HUES48 (cell line): ENCODE results near the gene FMN2.
"Not testable (repeated sequence)": the region's sequence is repeated elsewhere in the genome, so short reads cannot be mapped to it uniquely, and the experiment has no call there.

ENCODE experiments used
- H3K27ac ChIP-seq: one replicate; pipeline ENCODE4 v1.7.0; 2013; ENCODE audit warnings: low read depth, low read length, inconsistent platforms
- H3K27me3 ChIP-seq: 2 replicates; pipeline ENCODE4 v1.6.1; 2013; ENCODE audit warnings: mild to moderate bottlenecking, low read length; ENCODE audit not compliant: control insufficient read depth, insufficient read depth
- H3K36me3 ChIP-seq: 2 replicates; pipeline ENCODE4 v1.6.1; 2013; ENCODE audit warnings: low read length; ENCODE audit not compliant: control insufficient read depth, insufficient read depth
- H3K4me1 ChIP-seq: 2 replicates; pipeline ENCODE4 v1.6.1; 2013; ENCODE audit warnings: mild to moderate bottlenecking, low read length; ENCODE audit not compliant: control insufficient read depth, insufficient read depth
- H3K4me3 ChIP-seq: 2 replicates; pipeline ENCODE4 v1.5.1; 2013; ENCODE audit warnings: mild to moderate bottlenecking, low read depth, low read length
- H3K9ac ChIP-seq: 2 replicates; pipeline ENCODE4 v1.6.1; 2013; ENCODE audit warnings: mild to moderate bottlenecking, low read depth, low read length, moderate library complexity
- H3K9me3 ChIP-seq: 2 replicates; pipeline ENCODE4 v1.6.1; 2013; ENCODE audit warnings: low read length; ENCODE audit not compliant: control insufficient read depth, insufficient read depth

Gene FMN2

DNA sequence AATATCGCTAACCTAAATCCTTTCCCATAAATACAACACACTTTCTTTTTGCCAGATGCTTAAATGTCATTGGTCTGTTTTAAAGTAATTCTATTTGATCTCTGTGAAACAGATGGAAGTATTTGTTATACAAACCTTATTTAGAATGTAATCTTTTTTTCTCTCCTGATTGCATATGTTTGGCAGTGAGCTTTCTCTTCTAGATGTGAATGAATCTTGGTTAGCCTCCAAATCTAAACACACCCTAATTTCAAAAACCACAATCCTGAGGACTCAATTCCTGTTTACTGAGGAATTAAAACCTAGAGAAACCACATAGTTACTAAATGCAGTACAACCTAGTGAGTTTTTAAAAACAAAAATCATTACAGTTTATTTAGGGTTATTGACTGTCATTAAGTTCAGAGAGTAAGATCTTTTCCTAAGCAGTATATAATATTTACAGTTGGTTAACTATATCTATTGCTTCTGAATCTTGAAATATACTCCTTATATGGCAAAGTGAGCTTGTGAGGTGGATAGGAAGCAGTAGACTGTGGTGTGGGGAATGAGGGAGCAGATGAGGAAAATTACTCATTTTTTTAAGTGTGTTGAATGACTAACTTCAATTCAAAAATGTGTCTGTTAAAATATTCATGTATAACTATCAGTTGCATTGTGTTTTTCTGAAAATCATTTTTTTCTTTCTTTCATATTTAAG lies 218.7 kb downstream of the FMN2 start:
- H3K4me1 ChIP-seq: peaks cover 18% of the 10 kb centered on the region
- H3K9ac ChIP-seq: no peak overlapping the region
- no peak overlapping the region for H3K4me3 ChIP-seq
- H3K36me3 ChIP-seq: no peaks in the 10 kb centered on the region
- H3K27ac ChIP-seq: peak overlapping the region; percentile 16
- no peaks in the 10 kb centered on the region for H3K9me3 ChIP-seq
- H3K27me3 ChIP-seq: no peaks in the 10 kb centered on the region

DNA sequence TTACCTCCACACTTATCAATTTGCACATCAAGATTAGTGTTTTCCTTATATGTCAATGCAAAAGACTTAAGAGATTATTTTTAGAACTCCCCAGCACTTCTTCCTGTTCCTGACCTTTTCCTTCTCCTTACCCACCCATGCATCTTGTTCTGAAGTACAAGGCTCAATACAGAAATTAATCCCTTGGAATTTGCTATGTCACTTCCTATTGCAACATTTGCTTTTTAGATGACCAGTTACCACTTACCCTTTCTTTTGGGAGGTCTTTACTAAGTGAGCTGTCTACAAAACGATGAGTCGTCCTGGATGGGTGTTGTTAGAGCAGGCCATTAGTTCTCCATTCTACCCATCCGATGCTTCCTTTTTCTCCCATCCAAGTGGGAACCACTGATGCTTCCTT lies 221.2 kb downstream of the FMN2 start:
- Histone ChIP-seq H3K9ac (no peak overlapping the region), H3K4me1 (peaks cover 18% of the 10 kb centered on the region), H3K36me3 (no peaks in the 10 kb centered on the region), H3K27ac (no peak overlapping the region), H3K27me3 (no peaks in the 10 kb centered on the region), H3K9me3 (no peaks in the 10 kb centered on the region), H3K4me3 (no peak overlapping the region)

DNA sequence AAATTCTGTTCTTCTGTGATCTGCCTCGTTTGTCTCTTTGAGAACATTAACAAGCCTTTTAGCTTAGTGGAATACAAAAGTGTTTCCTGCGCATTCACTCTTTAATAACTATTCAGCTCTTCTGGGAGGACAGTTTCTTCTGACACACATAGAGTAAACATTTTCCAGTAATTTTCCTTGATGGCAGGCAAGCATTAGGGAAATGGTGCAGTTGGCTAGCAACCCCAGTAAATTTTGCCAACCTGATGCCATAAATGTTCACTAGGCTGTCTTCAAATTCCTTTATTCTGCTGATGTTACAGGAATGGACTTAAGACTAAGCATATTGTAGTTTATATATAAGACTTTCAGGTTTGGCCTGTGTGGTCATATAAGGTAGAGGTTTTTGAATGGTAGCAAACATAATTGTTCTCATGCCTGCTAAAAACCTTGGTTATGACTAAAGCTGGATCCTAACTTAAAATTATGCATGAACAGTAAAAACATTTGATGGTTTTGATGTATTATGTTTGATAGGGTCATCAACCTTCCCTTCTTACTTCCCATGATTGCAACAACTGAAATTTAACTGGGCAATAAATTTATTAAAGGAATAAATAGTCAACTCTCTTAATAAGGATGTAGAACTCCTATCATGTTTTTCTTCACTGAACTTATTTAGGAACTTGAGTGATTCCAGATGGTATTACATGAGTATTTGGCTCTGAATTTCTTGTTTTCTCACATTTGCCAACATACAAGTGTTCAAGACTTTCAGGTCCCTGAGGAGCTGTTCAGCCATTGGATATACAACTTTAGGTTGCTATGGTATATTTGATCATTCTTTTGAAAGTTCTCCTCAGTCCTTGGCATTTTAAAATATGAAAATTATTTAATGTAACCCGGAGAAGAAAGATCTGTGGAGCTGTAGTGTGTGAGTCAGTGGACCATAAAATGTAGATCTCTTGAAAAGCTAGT lies 223.4 kb downstream of the FMN2 start:
- Histone ChIP-seq H3K4me3 (no peak overlapping the region), H3K27me3 (no peaks in the 10 kb centered on the region), H3K4me1 (peaks cover 18% of the 10 kb centered on the region), H3K27ac (no peak overlapping the region), H3K9me3 (no peaks in the 10 kb centered on the region), H3K36me3 (no peaks in the 10 kb centered on the region), H3K9ac (no peak overlapping the region)

DNA sequence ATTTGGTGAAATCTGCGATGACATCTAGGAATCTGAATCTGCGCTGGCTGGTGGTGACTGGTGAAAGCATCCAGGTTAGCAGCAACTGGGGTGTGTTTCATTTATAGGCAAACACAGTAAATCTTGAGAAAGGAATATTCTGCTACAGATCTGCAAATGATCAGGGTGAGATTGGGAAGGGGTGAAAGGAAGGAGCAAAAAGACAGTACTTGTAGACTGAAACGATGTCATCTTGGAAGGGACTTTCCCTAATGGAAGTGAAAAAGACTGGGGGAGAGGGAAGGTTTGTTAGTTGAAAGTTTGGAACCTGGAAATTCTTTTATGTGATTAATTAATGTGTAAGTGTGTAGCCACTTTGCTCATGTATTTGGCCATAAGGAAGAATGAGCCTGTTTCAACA lies 228.3 kb downstream of the FMN2 start:
- no peak overlapping the region for H3K4me3 ChIP-seq

DNA sequence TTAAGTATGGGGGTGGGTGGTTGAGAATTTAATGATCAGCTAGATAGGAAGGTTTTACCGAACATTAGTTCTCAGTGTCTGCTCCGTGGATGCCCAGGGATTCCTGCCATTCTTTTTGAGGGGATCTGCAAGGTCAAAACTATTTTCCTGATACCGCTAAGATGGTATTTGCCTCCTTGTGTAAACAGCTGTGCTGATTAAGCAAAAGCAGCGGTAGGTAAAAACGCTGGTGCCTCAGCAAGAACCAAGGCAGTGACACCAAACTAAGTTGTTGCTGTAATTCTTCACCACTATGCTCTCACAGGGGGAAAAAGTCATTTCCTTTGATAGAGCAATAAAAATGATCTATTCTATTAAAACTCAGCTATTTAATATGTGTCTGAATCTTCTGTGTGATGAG lies 229.0 kb downstream of the FMN2 start:
- no peaks in the 10 kb centered on the region for H3K36me3 ChIP-seq
- H3K27ac ChIP-seq: no peak overlapping the region
- no peak overlapping the region for H3K4me3 ChIP-seq
- no peaks in the 10 kb centered on the region for H3K9me3 ChIP-seq
- H3K27me3 ChIP-seq: no peaks in the 10 kb centered on the region
- peaks cover 7% of the 10 kb centered on the region for H3K4me1 ChIP-seq
- no peak overlapping the region for H3K9ac ChIP-seq

More for the DNA sequence above, 228.3 kb downstream of the FMN2 start:
- Histone ChIP-seq H3K36me3 (no peaks in the 10 kb centered on the region), H3K27ac (no peak overlapping the region), H3K4me1 (peaks cover 7% of the 10 kb centered on the region), H3K27me3 (no peaks in the 10 kb centered on the region), H3K9ac (no peak overlapping the region), H3K9me3 (no peaks in the 10 kb centered on the region)

DNA sequence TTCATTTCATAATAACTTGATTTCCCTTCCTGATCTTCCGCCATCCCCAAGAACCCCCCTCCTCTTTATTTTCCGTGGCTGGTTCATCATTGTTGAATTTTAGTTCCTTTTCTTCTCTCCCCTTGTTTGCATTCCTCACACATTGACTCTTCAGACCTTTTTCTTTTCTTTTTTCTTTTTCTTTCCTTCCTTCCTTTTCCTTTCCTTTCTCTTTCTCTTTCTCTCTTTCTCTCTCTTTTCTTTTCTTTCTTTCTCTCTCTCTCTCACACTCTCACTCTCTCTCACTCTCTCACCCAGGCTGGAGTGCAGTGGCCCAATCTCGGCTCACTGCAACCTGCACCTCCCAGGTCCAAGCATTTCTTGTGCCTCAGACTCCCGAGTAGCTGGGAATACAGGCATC lies 231.3 kb downstream of the FMN2 start:
- Histone ChIP-seq H3K27ac (no peak overlapping the region), H3K9ac (no peak overlapping the region), H3K36me3 (no peaks in the 10 kb centered on the region), H3K9me3 (no peaks in the 10 kb centered on the region), H3K4me1 (peaks cover 7% of the 10 kb centered on the region), H3K4me3 (no peak overlapping the region), H3K27me3 (no peaks in the 10 kb centered on the region)

DNA sequence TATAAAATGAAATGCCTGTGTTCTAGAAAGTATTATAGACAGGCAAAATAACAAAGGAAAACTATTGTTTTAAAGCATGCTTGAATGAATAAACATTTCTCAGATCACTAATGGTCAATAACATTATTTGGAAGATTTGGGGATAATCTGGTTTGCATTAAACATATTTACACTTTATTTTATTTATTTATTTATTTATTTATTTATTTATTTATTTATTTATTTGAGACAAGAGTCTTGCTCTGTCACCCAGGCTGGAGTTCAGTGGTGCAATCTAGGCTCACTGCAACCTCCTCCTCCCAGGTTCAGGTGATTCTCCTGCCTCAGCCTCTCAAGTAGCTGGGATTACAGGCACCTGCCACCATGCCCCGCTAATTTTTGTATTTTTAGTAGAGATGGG lies 236.7 kb downstream of the FMN2 start:
- H3K9ac ChIP-seq, H3K27ac ChIP-seq, H3K27me3 ChIP-seq, H3K4me3 ChIP-seq, H3K36me3 ChIP-seq, H3K9me3 ChIP-seq, H3K4me1 ChIP-seq: not testable (repeated sequence)

DNA sequence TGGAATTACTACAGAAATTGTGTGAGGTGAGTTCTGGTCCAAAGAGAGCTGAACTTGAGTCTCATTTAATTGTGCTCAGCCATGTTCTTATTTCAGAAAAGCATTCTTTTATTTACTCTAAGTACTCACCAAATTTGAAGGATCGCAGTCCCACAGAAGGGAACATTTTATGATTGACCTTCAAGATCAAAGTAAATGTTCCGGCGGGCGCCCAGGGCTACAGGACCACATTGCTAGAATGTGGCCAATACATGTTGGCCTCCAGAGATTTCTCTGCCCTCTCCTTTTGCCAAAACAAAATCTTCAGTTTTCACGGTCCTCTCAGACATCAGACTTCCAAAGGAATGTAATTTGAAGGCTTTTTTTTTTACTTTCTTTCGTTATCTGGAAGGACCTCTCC lies 237.8 kb downstream of the FMN2 start:
- Histone ChIP-seq H3K4me3 (no peak overlapping the region), H3K36me3 (no peaks in the 10 kb centered on the region), H3K9ac (no peak overlapping the region), H3K4me1 (no peaks in the 10 kb centered on the region), H3K27ac (no peak overlapping the region), H3K27me3 (no peaks in the 10 kb centered on the region), H3K9me3 (no peaks in the 10 kb centered on the region)

DNA sequence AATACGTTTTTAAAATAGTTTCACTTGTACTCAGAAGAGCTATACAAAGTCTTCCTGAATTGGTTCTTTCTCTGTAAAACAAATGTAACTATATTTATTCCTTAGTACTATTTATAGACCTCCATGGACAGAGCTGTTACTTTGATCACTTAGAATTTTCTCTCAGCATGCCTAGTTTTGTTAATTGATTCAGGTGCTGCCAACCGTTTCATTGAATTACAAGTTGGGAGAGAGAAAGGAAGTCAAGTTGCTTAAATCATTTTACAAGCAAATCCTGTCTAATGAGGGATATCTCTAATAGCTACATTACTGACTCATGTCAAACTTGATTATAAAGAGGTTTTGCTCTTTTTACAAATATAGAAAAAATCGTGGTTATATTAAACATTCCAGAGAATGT lies 241.0 kb downstream of the FMN2 start:
- Histone ChIP-seq H3K4me3 (no peak overlapping the region), H3K36me3 (no peaks in the 10 kb centered on the region), H3K9me3 (no peaks in the 10 kb centered on the region), H3K27me3 (no peaks in the 10 kb centered on the region), H3K27ac (no peak overlapping the region), H3K9ac (no peak overlapping the region), H3K4me1 (no peaks in the 10 kb centered on the region)

DNA sequence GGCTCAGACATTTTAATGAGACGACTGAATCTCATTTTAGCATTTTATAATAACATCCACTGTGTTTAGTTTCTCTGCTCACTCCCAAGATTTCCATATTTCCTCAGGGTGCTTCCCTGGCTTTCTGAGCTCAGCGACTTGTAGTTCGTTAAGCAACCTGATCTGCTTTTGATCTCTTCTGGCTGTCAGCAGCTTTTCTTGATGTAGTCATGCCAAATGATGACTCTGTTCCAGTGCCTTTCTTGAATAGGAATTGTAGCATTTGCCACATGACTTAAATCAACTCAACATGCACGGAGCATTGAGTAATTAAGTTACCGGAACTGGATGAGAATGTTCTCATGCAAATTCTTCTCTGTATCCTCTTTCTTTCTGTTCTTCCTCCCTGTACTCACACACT lies 246.1 kb downstream of the FMN2 start:
- Histone ChIP-seq H3K4me3 (no peak overlapping the region), H3K4me1 (no peaks in the 10 kb centered on the region), H3K9ac (no peak overlapping the region), H3K9me3 (no peaks in the 10 kb centered on the region), H3K27me3 (no peaks in the 10 kb centered on the region), H3K36me3 (no peaks in the 10 kb centered on the region), H3K27ac (no peak overlapping the region)

DNA sequence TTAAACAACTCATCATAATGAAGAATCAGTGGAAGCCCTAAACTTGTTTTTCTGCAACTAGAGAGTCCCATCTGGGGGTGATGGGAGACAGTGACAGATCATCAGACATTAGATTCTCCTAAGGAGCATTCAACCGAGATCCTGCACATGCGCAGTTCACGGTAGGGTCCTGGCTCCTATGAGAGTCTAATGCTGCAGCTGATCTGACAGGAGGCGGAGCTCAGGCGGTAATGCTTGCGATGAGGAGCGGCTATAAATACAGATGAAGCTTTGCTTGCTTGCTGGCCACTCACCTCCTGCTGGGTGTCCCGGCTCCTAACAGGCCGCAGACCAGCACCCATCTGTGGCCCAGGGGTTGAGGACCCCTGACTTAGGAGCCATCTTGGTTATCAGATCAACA lies 247.2 kb downstream of the FMN2 start:
- no peaks in the 10 kb centered on the region for H3K27me3 ChIP-seq
- H3K9ac ChIP-seq: no peak overlapping the region
- no peaks in the 10 kb centered on the region for H3K4me1 ChIP-seq
- H3K4me3 ChIP-seq: no peak overlapping the region
- no peaks in the 10 kb centered on the region for H3K36me3 ChIP-seq
- H3K9me3 ChIP-seq: no peaks in the 10 kb centered on the region
- no peak overlapping the region for H3K27ac ChIP-seq
